ENCODE measurements around the gene CD200R1L. TPM values are rescaled to one million over a fixed set of nuclear protein-coding genes. Genes with fewer than 3 reads are reported as not detected.

CD200R1L gene
- total and polyA plus RNA-seq, 8 donors: not detected

DNA sequence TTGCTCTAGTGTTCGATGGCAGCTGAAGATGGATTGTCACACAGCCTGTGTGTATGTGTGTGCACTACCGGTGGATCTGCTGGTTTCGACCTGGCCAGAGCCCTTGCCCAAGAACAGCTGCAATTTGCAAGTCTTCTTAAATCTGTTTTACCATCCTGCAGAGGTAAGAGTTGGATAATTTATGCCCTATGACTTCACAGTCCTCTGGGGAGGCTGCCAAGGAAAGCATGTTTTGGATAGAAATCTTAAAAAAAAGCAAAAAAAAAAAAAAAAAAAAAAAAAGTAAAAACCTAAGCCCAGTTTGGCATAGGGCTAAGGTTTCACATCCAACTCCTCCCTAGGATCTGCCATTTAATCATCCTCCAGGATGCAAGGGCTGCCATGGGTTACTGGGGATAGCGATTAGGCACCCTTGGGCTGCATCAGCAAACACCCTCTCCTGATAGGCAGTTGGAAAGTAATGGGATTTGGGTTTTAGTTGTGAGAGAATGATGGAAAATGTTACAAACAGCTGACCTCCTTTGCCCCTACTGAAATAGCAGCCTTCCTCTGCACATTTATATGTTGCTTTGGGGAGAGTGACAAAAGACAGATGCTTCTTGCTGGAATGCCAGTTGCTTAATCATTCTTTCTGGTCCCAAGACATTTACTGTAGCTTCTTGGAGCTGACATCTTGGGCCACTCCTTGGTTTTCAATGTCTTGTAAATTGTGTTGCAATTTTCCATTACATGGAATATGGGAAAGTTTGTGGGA lies 35.4 kb downstream of the CD200R1L start:
- DNase-seq (peak in 2 of 4 donors; percentile 77 to 82), ATAC-seq (peak; percentile 66)
- Histone ChIP-seq H3K27ac (no peak overlapping the region), H3K36me3 (no peaks in the 10 kb centered on the region), H3K9me3 (no peaks in the 10 kb centered on the region), H3K4me3 (no peak overlapping the region), H3K27me3 (no peaks in the 10 kb centered on the region), H3K4me1 (peaks cover 0 to 28% of the 10 kb centered on the region in 2 donors)
- intact Hi-C loops (cut with DNase I): loop anchor here in 1 of 2 donors (10.0 kb wide), 1 partner anchor 167 kb away; the partner anchor contains the start of gene CCDC80
- TF ChIP-seq, protein P1, sequence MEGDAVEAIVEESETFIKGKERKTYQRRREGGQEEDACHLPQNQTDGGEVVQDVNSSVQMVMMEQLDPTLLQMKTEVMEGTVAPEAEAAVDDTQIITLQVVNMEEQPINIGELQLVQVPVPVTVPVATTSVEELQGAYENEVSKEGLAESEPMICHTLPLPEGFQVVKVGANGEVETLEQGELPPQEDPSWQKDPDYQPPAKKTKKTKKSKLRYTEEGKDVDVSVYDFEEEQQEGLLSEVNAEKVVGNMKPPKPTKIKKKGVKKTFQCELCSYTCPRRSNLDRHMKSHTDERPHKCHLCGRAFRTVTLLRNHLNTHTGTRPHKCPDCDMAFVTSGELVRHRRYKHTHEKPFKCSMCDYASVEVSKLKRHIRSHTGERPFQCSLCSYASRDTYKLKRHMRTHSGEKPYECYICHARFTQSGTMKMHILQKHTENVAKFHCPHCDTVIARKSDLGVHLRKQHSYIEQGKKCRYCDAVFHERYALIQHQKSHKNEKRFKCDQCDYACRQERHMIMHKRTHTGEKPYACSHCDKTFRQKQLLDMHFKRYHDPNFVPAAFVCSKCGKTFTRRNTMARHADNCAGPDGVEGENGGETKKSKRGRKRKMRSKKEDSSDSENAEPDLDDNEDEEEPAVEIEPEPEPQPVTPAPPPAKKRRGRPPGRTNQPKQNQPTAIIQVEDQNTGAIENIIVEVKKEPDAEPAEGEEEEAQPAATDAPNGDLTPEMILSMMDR (IDR thresholded peaks at IDR 0.05): no peak

DNA sequence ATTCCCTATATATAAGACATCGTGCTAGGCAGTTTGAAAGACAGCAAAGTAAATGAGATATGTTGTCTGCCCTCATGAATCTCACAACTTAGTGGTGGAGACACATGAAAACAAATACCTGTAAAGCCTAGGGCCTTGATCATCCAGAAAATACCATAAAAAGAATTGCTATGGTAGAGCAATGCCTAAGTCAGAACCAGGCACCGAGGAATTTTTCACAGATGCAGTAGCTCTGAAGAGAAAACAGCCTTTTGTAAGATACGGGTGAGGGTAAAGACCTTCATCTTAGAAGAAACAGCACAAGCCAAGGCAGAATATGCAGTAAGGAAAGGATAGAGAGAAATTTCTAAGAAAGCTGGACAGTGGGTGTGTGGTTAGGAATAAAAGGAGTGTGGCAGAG lies 36.1 kb downstream of the CD200R1L start:
- Histone ChIP-seq H3K4me3 (no peak overlapping the region), H3K4me1 (peaks cover 0 to 28% of the 10 kb centered on the region in 2 donors), H3K27ac (no peak overlapping the region), H3K27me3 (no peaks in the 10 kb centered on the region), H3K36me3 (no peaks in the 10 kb centered on the region), H3K9me3 (no peaks in the 10 kb centered on the region)
- ATAC-seq: no peak
- TF ChIP-seq, protein P1 (IDR thresholded peaks at IDR 0.05): no peak
- intact Hi-C loops (cut with DNase I): loop anchor here in 1 of 2 donors (10.0 kb wide), 1 partner anchor 166 kb away; the partner anchor contains the start of gene CCDC80
- no peak for DNase-seq

DNA sequence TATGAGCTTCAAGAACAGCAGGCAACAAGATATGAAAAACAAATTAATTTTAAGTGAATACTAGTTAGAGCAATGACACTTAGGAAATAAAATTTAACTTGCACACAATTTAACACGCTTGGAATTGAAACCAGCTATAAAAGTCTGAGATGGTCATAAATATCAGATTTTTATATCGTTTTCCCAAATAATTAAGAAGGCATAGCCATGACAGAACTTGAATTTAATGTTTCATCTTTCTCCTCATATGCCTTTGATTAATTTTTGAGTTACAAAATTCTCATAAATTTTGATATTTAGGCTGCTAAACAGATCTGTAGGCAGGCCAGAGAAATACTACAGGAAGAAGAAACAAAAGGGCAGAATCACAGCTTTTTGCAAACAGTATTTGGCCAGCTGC lies 38.5 kb downstream of the CD200R1L start:
- Histone ChIP-seq H3K27ac (no peak overlapping the region), H3K4me1 (peaks cover 0 to 20% of the 10 kb centered on the region in 2 donors), H3K4me3 (no peak overlapping the region), H3K27me3 (no peaks in the 10 kb centered on the region), H3K36me3 (no peaks in the 10 kb centered on the region), H3K9me3 (no peaks in the 10 kb centered on the region)
- TF ChIP-seq, protein P1 (IDR thresholded peaks at IDR 0.05): no peak
- intact Hi-C loops (cut with DNase I): no loop called here
- no peak for DNase-seq
- no peak for ATAC-seq

DNA sequence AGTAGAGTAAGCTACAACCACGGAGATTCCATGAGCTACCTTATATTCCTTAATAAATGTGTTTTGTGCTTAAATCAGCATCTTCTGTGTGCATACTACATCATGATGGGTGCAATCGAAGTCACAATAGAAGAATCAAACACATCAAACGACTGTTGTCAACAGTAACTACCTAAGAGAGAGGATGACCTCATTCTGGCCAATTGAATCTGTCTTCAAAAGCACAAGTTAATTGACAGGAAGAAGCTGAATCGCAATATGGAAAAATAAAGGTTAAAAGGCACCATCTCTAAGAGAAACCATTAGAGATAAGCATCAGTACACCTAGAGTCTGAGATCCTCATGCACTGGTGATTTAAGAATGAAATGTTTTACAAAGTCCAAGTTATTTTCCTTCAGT lies 39.0 kb downstream of the CD200R1L start:
- no peaks in the 10 kb centered on the region for H3K36me3 ChIP-seq
- no peaks in the 10 kb centered on the region for H3K9me3 ChIP-seq
- no peak overlapping the region for H3K27ac ChIP-seq
- peaks cover 0 to 15% of the 10 kb centered on the region in 2 donors for H3K4me1 ChIP-seq
- H3K27me3 ChIP-seq: no peaks in the 10 kb centered on the region
- intact Hi-C loops (cut with DNase I): no loop called here
- TF ChIP-seq, protein P1 (IDR thresholded peaks at IDR 0.05): no peak
- ATAC-seq (no peak), DNase-seq (no peak)
- H3K4me3 ChIP-seq: no peak overlapping the region

DNA sequence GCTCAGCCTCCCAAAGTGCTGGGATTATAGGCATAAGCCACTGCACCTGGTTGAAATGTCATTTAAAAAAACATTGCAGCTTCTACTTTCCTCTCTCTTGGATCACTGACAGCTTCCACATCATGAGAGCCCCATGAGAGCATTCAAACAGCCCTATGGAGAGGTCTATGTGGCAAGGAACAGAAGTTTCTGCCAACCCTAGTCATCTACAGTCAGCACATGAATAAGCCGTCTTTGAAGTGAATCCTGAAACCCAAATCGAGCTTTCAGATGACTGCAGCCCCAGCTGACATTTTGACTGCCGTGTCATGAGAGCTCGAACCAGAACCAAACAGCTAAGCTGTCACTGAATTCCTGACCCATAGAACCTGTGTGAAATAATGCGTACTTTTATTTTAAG lies 39.8 kb downstream of the CD200R1L start:
- Histone ChIP-seq H3K9me3 (no peaks in the 10 kb centered on the region), H3K36me3 (no peaks in the 10 kb centered on the region), H3K27ac (no peak overlapping the region), H3K4me1 (peaks cover 0 to 7% of the 10 kb centered on the region in 2 donors), H3K4me3 (no peak overlapping the region), H3K27me3 (no peaks in the 10 kb centered on the region)
- peak; percentile 37 for ATAC-seq
- TF ChIP-seq, protein P1 (IDR thresholded peaks at IDR 0.05): no peak
- intact Hi-C loops (cut with DNase I): no loop called here
- no peak for DNase-seq

Data from left lung (tissue), 10 donors.